ENCODE measurements around the gene CRELD2. TPM values are rescaled to one million over a fixed set of nuclear protein-coding genes. Genes with fewer than 3 reads are reported as not detected.

CRELD2 gene
- total and polyA plus RNA-seq, 2 of the 13 experiments (the other 11 are each of a cell fraction or from before 2014, with no cell fraction given): 17.2 to 44.7 TPM

DNA sequence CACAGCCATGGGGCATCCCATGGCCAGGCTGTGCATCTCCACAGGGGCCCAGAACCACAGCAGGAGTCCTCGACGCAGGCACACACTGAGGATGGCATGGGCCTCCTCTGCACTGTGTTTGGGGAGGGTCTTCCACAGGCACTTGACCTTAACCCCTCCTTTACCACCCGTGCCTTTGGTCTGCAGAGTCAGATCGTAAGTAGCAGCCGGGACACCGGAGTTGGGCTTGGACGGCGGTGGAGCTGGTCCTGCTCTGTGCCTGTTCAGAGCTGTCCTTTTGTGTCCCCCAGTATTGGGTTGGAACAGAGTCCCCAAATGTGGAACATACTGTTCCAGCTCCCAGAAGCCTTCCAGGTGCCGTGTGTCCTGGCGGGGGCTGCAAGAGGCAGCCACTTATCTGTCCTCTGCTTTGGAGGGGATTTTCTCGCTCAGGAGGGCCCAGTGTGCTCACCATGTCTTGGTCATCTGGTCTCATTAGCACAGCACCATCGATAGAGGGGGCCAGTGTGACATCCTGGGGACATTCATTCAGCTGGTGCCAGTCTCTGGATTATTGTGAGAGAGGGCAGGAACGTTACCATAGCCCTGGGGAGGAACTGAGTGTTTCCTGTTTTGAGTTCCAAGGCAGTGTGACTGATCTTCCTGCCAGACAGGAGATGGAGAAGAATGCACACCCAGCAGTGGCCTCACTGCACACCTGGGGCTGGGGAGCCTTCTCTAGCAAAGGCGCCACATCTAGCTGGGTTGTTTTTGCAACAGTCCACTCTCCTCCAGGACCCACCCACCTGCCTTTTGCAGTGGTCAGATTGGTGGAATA is 12.4 kb downstream of the CRELD2 start (continued):
- TF ChIP-seq, protein P1, sequence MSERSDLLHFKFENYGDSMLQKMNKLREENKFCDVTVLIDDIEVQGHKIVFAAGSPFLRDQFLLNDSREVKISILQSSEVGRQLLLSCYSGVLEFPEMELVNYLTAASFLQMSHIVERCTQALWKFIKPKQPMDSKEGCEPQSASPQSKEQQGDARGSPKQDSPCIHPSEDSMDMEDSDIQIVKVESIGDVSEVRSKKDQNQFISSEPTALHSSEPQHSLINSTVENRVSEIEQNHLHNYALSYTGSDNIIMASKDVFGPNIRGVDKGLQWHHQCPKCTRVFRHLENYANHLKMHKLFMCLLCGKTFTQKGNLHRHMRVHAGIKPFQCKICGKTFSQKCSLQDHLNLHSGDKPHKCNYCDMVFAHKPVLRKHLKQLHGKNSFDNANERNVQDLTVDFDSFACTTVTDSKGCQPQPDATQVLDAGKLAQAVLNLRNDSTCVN (CRISPR knock-in tag; IDR thresholded peaks at IDR 0.05; ENCODE audit: borderline replicate concordance): 0 out of 2 replicates have a peak, but pooled peaks have one; percentile 37
- no peak for TF ChIP-seq REXO4 (CRISPR knock-in tag; IDR thresholded peaks at IDR 0.05; ENCODE audit: borderline replicate concordance)
- TF ChIP-seq, protein P2, sequence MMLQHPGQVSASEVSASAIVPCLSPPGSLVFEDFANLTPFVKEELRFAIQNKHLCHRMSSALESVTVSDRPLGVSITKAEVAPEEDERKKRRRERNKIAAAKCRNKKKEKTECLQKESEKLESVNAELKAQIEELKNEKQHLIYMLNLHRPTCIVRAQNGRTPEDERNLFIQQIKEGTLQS (CRISPR knock-in tag; IDR thresholded peaks at IDR 0.05): no peak
- no peak for TF ChIP-seq ZNF20 (CRISPR knock-in tag; IDR thresholded peaks at IDR 0.05)
- no peak for TF ChIP-seq GZF1 (CRISPR knock-in tag; IDR thresholded peaks at IDR 0.05)
- TF ChIP-seq SNRNP70 (IDR thresholded peaks at IDR 0.05; ENCODE audit: low read depth, low read length): no peak
- TF ChIP-seq MAZ (IDR thresholded peaks at IDR 0.05; ENCODE audit: borderline replicate concordance, low read depth, low read length): no peak
- no peak for TF ChIP-seq MAZ (CRISPR knock-in tag; IDR thresholded peaks at IDR 0.05; ENCODE audit: low read depth)
- TF ChIP-seq NFRKB (IDR thresholded peaks at IDR 0.05): no peak
- TF ChIP-seq ZNF746 (CRISPR knock-in tag; IDR thresholded peaks at IDR 0.05): no peak
- TF ChIP-seq GFI1 (CRISPR knock-in tag; IDR thresholded peaks at IDR 0.05; ENCODE audit: borderline replicate concordance): no peak
- no peak for TF ChIP-seq SOX6 (IDR thresholded peaks at IDR 0.05)
- TF ChIP-seq SOX6 (CRISPR knock-in tag; IDR thresholded peaks at IDR 0.05): peak; percentile 44; the same call in 1 of the 2 replicates
- TF ChIP-seq, protein P3, sequence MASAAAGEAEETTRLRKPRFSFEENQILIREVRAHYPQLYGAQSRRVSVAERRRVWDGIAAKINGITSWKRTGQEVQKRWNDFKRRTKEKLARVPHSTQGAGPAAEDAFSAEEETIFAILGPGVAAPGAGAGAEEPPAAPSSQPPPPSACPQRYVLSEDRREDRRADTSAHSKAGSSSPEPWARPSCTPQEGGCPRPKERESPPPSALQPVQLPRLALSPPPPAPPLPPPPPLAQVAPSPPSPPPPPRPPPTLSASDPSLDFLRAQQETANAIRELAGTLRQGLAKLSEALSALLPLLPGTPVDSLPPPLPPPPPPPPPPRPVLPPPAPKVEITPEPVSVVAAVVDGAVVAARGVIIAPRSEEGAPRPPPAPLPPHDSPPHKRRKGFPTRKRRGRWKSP (CRISPR knock-in tag; IDR thresholded peaks at IDR 0.05): no peak
- TF ChIP-seq ZNF567 (CRISPR knock-in tag; IDR thresholded peaks at IDR 0.05; ENCODE audit: borderline replicate concordance): no peak
- no peak for TF ChIP-seq ZFY (CRISPR knock-in tag; IDR thresholded peaks at IDR 0.05)
- TF ChIP-seq NCOA2 (CRISPR knock-in tag; IDR thresholded peaks at IDR 0.05): no peak
- no peak for TF ChIP-seq ZNF569 (CRISPR knock-in tag; IDR thresholded peaks at IDR 0.05; ENCODE audit: borderline replicate concordance)
- no peak for TF ChIP-seq ZNF101 (CRISPR knock-in tag; IDR thresholded peaks at IDR 0.05; ENCODE audit: borderline replicate concordance, low read depth)
- no peak for TF ChIP-seq ZNF776 (CRISPR knock-in tag; IDR thresholded peaks at IDR 0.05)
- no peak for TF ChIP-seq ZNF205 (CRISPR knock-in tag; IDR thresholded peaks at IDR 0.05)
- no peak for TF ChIP-seq TOPORS (CRISPR knock-in tag; IDR thresholded peaks at IDR 0.05)
- no peak for TF ChIP-seq ZNF790 (CRISPR knock-in tag; IDR thresholded peaks at IDR 0.05; ENCODE audit: borderline replicate concordance)
- TF ChIP-seq, protein P4, sequence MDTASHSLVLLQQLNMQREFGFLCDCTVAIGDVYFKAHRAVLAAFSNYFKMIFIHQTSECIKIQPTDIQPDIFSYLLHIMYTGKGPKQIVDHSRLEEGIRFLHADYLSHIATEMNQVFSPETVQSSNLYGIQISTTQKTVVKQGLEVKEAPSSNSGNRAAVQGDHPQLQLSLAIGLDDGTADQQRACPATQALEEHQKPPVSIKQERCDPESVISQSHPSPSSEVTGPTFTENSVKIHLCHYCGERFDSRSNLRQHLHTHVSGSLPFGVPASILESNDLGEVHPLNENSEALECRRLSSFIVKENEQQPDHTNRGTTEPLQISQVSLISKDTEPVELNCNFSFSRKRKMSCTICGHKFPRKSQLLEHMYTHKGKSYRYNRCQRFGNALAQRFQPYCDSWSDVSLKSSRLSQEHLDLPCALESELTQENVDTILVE (CRISPR knock-in tag; IDR thresholded peaks at IDR 0.05): 0 out of 2 replicates have a peak, but pooled peaks have one; percentile 62
- TF ChIP-seq TP53 (CRISPR knock-in tag; conservative IDR thresholded peaks at IDR 0.05): no peak
- TF ChIP-seq, protein P5, sequence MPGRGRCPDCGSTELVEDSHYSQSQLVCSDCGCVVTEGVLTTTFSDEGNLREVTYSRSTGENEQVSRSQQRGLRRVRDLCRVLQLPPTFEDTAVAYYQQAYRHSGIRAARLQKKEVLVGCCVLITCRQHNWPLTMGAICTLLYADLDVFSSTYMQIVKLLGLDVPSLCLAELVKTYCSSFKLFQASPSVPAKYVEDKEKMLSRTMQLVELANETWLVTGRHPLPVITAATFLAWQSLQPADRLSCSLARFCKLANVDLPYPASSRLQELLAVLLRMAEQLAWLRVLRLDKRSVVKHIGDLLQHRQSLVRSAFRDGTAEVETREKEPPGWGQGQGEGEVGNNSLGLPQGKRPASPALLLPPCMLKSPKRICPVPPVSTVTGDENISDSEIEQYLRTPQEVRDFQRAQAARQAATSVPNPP (CRISPR knock-in tag; IDR thresholded peaks at IDR 0.05): no peak
- no peak for TF ChIP-seq ZNF17 (CRISPR knock-in tag; IDR thresholded peaks at IDR 0.05)

All from HepG2 (cell line).